Nephron (organoid): Measurements from ENCODE around the gene GALNT2.

ENCODE experiments used
- H3K27ac Mint-ChIP-seq, 3 experiments: 2 replicates each; pipeline ENCODE4 v1.8.0; 2020; ENCODE audit warnings: mixed read lengths in 3 of 3, mild to moderate bottlenecking in 2 of 3, moderate library complexity in 1 of 3
- H3K27me3 Mint-ChIP-seq: 2 replicates; pipeline ENCODE4 v1.8.0; 2021; ENCODE audit warnings: low read depth, mild to moderate bottlenecking, moderate library complexity, mixed read lengths
- H3K36me3 Mint-ChIP-seq: 2 replicates; pipeline ENCODE4 v1.8.0; 2020; ENCODE audit warnings: low read depth, mixed read lengths
- H3K4me1 Mint-ChIP-seq: 2 replicates; pipeline ENCODE4 v1.8.0; 2020; ENCODE audit warnings: mixed read lengths
- H3K4me3 Mint-ChIP-seq, 3 experiments: 2 replicates each; pipeline ENCODE4 v1.8.0; 2020; ENCODE audit warnings: mild to moderate bottlenecking in 3 of 3, mixed read lengths in 3 of 3, moderate library complexity in 2 of 3
- H3K9me3 Mint-ChIP-seq: 2 replicates; pipeline ENCODE4 v1.8.0; 2020; ENCODE audit warnings: mixed read lengths
- TF ChIP-seq, protein P1 (sequence below), 3 experiments: fragments of 200-600 bp; sonication (generic); IDR thresholded peaks; one replicate each; pipeline ENCODE4 v1.5.0; 2021; ENCODE audit warnings: antibody characterized with exemption in 3 of 3; ENCODE audit not compliant: unreplicated experiment in 3 of 3

GALNT2 gene

DNA sequence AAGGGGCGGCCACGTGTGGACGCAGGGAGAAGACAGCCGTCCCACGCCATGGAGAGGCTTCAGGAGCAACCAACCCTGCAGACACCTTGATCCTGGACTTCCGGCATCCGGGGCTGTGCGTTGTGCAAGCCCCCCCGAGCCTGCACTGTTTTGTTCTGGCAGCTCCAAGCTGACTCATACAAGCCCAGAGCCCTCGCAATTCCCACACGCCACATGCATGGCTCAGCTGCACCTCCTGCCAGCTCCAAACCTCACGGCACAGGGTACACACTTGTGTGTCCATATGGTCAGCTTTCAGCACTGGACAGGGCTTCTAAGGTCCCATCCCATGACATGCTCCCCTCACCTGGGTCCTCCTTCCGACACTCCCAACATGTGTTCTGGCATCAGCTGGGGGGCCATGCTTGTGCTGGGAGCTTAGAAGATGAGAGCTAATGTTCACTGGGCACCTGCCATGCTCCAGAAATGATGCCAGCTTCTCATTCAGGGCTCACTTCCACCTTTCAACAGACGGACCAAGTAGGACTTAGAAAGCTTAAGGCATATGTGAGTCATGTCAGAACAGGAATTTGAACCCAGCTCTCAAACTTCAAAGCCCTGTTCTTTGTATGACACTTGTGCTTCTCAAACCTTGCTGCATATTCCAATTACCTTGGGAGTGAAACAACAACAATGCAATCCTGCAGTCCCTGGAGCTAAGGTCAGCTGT lies 221.8 kb downstream of the GALNT2 start:
- H3K9me3 Mint-ChIP-seq, result no peaks in the 10 kb centered on the region
- no peak overlapping the region for H3K27ac Mint-ChIP-seq
- peaks cover 12% of the 10 kb centered on the region for H3K4me1 Mint-ChIP-seq
- H3K27me3 Mint-ChIP-seq, result peaks cover 55% of the 10 kb centered on the region
- peaks cover 11% of the 10 kb centered on the region for H3K36me3 Mint-ChIP-seq
- no peak overlapping the region for H3K4me3 Mint-ChIP-seq
- TF ChIP-seq, protein P1, sequence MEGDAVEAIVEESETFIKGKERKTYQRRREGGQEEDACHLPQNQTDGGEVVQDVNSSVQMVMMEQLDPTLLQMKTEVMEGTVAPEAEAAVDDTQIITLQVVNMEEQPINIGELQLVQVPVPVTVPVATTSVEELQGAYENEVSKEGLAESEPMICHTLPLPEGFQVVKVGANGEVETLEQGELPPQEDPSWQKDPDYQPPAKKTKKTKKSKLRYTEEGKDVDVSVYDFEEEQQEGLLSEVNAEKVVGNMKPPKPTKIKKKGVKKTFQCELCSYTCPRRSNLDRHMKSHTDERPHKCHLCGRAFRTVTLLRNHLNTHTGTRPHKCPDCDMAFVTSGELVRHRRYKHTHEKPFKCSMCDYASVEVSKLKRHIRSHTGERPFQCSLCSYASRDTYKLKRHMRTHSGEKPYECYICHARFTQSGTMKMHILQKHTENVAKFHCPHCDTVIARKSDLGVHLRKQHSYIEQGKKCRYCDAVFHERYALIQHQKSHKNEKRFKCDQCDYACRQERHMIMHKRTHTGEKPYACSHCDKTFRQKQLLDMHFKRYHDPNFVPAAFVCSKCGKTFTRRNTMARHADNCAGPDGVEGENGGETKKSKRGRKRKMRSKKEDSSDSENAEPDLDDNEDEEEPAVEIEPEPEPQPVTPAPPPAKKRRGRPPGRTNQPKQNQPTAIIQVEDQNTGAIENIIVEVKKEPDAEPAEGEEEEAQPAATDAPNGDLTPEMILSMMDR (IDR thresholded peaks at IDR 0.05; ENCODE audit: unreplicated experiment in 3 of 3), result no peak

DNA sequence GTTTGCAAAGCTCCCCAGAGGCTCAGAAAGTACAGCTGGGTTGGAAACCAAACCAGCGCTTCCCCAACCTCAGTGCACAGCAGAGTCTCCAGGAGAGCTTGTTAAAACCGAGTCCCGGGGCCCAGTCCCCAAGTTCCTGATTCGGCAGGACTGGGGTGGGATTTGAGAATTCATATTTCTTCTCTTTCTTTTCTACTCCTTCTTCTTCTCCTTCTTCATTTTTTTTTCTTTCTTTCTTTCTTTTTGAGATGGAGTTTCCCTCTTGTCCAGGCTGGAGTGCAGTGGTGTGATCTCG lies 222.3 kb downstream of the GALNT2 start:
- Mint-ChIP-seq H3K4me3 (no peak overlapping the region), H3K36me3 (peaks cover 6% of the 10 kb centered on the region), H3K9me3 (no peaks in the 10 kb centered on the region), H3K4me1 (peaks cover 12% of the 10 kb centered on the region), H3K27ac (no peak overlapping the region), H3K27me3 (peaks cover 60% of the 10 kb centered on the region)
- TF ChIP-seq, protein P1 (IDR thresholded peaks at IDR 0.05; ENCODE audit: unreplicated experiment in 3 of 3), result no peak

DNA sequence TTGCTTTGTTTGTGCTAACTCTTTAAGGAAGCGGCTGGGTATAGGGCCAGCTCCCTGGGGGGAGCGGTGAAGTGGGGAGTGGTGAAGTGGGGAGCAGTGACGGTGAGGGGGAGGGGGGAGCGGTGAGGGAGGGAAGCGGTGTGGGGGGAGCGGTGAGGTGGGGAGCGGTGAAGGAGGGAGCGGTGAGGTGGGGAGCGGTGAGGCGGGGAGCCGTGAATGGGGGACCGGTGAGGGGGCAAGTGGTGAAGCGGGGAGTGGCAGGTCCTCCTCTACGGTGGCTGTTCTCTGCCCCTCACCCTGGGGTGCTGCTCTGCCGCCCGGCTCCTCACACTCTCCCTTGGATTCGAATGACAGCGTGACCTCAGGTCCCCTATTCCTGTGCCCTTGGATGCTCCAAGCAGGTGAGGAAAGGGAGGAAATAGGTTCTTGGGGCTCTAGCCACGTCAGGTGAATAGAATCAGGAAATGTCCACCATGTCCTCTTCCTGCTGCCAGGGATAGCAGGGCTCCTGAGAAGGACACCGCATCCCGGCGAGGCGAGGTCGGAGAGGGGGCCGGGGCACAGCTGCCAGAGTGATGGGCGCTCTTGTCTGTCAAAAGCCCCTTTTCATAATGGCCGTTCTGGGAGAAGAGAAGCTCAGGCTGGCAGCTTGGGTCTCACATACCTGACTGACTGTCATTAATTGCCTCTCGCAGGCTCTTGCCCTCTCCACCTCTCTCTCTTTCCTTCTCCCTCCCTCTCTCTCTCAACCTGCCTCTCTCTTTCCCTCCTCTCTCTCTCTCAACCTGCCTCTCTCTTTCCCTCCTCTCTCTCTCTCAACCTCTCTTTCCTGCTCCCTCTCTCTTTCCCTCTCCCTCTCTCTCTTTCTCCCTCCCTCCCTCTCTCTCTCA lies 224.9 kb downstream of the GALNT2 start:
- TF ChIP-seq, protein P1 (IDR thresholded peaks at IDR 0.05; ENCODE audit: unreplicated experiment in 3 of 3), result no peak
- H3K27ac Mint-ChIP-seq, result no peak overlapping the region
- H3K4me1 Mint-ChIP-seq, result peaks cover 12% of the 10 kb centered on the region
- no peaks in the 10 kb centered on the region for H3K36me3 Mint-ChIP-seq
- no peaks in the 10 kb centered on the region for H3K9me3 Mint-ChIP-seq
- H3K27me3 Mint-ChIP-seq, result peaks cover 69% of the 10 kb centered on the region
- no peak overlapping the region for H3K4me3 Mint-ChIP-seq

DNA sequence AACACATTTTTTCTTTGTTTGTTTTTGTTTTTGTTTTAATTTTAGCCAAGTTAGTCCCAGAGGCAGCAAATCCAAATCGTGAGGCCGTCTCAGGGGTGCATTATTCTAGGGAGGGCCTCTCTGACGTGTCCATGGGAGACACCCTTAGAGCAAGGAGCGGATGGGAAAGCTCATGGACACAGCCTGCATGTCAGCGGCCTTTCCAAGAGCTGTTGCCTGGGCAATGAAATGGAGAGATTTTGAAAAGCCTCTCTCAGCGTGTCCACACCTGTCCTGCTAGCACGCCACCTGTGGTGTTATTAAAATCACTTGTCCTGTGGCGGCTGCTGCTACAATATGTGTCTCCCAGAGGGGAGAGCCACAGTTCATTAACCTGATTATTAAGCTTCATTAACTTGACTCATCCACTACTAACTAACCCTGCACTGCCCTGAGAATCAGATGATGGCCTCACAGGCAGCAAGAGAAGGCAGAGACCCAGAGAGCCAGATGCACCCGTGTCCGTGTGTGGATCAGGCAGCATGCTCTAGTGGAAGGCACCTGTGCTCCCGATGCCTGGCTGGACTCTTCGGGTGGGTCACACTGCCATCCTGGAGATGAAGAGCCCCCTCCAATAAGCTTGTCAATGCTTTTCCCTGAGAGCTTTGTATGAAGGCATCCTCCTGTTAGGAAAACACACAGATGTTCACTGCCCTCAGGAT lies 225.8 kb downstream of the GALNT2 start:
- TF ChIP-seq, protein P1 (IDR thresholded peaks at IDR 0.05; ENCODE audit: unreplicated experiment in 3 of 3), result no peak
- Mint-ChIP-seq H3K27me3 (peaks cover 65% of the 10 kb centered on the region), H3K4me3 (no peak overlapping the region), H3K27ac (no peak overlapping the region), H3K36me3 (no peaks in the 10 kb centered on the region), H3K4me1 (peaks cover 12% of the 10 kb centered on the region), H3K9me3 (no peaks in the 10 kb centered on the region)

DNA sequence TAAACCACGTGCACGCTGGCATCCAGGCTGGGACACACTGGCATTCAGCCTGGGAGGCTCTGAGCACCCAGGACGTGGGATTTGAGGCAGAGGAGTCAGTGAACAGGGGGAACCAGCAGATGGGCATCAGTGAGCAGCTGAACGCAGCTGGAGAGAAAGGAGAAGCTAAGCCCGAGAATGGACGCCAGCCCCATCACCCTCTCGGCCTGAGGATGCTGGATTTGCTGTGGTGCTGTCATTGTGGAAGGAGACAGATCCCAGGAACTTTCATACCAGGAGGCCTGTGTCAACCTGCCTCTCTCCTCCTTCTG lies 226.3 kb downstream of the GALNT2 start:
- Mint-ChIP-seq H3K27me3 (peaks cover 60% of the 10 kb centered on the region), H3K4me1 (peaks cover 12% of the 10 kb centered on the region), H3K4me3 (no peak overlapping the region), H3K36me3 (no peaks in the 10 kb centered on the region), H3K9me3 (no peaks in the 10 kb centered on the region), H3K27ac (no peak overlapping the region)
- TF ChIP-seq, protein P1 (IDR thresholded peaks at IDR 0.05; ENCODE audit: unreplicated experiment in 3 of 3), result no peak
